GM19438 (cell line): ENCODE data around the gene PCIF1.
"Not testable (repeated sequence)": the region's sequence is repeated elsewhere in the genome, so short reads cannot be mapped to it uniquely, and the experiment has no call there.

Experiments used
- ATAC-seq: cut with Tn5 transposase; IDR thresholded peaks from one replicate; pipeline ENCODE4 v1.9.1; 2021; ENCODE audit warnings: low read depth; ENCODE audit not compliant: unreplicated experiment

The PCIF1 gene

DNA sequence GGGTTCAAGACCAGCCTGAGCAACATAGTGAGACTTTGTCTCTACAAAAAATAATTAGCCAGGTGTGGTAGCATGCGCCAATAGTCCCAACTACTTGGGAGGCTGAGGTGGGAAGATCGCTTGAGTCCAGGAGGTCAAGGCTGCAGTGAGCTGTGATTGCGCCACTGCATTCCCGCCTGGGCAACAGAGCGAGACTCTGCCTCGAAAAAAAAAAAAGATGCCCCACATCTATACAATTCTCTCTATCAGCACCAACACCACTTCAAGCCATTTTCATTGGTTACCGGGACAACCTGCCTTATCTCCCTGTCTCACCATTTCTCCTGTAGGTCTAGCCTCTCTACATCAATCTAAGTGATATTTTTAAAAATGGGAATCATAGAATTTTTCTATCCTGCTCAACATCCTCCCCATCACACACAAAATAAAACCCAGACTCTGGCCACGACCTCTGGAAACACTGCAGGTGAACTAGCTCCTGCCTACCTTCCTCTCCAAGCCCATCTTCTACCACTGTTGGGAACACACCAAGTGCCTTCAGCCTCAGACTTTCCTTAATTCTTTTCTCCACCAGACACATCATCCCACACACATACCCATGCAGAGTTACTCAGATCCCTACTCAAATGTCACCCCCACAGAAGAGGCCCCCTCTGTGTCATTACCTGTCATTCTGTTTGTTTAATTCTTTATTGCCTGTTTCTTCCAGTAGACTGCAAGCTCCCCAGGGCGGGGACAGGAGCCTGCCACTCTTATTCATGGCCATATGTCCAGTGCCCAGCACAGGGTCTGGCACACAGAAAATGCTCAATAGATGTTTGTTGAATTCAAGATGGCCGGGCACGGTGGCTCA lies 12.9 kb upstream of the PCIF1 start:
- no peak for ATAC-seq

DNA sequence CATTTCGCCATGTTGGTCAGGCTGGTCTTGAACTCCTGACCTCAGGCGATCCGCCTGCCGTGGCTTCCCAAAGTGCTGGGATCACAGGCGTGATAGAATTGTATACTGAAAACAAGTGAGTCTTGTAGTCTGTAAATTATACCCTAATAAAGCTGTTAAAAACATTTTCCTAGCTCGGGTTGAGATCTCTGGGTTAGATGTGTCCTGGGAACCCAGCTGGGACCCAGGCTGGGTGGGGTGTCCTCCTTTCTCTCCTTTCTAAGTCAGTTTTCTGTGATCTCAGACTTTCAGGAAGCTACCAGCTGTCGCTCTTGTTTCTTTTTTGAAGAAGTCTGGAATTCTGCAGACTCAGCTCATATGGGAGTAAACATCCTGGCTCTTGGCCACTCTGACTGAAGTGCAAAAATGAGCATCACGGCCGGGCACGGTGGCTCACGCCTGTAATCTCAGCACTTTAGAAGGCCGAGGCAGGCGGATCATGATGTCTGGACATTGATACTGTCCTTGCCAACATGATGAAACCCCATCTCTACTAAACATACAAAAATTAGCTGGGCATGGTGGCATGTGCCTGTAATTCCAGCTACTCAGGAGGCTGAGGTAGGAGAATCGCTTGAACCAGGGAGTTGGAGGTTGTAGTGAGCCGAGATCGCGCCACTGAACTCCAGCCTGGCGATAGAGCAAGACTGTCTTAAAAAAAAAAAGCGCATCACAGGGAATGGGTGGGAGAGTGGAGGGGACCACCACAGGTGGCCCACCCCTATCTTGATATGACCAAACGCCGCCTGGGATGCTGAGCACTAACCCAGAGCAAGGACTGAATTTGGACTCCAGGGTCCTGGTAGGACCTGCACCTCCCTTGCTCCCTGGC lies 9.9 kb upstream of the PCIF1 start:
- no peak for ATAC-seq

- no peak for ATAC-seq
These were observed 8.5 kb upstream of the PCIF1 start for GRCh38 chr20:45925821-45926506.

DNA sequence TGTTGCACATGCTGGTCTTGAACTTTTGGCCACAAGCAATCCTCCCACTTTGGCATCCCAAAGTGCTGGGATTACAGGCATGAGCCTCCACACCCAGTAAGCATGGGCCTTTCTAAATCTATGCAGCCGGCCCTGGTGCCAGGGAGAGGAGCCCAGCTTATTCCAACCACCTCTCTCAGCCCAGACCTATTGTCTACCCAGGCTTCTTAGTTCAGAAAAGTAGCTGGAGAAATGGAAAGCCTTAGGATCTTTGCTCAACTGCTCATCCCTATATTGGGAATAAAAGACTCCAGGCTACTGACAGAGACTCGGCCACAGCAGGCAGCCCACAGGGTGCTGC lies 7.8 kb upstream of the PCIF1 start:
- no peak for ATAC-seq

DNA sequence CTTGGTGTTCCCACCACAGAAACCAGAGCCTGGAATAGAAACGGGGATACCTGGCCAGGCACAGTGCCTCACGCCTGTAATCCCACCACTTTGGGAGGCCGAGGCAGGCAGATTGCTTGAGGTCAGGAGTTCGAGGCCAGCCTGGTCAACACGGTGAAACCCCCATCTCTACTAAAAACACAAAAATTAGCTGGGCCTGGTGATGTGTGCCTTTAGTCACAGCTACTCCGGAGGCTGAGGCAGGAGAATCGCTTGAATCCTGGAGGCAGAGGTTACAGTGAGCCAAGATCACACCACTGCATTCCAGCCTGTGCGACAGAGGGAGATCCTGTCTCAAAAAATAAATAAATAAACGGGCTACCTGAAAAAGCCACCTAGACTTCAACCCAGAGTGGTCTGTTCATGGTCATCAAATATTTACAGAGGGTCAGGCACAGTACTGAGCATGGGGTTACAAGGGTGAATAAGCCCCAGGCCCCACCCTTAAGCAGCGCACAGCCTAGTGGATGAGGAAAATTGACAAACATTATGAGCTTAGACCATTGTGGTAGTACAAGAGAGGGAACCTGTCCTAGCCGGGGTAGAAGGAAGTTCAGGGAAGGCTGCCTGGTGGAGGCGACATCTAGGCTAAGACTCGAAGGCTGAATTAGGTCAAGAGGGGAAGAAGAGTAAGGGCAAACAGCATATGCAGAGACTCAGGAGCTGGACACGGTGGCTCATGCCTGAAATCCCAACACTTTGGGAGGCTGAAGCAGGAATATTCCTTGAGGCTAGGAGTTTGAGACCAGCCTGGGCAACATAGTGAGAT lies 7.2 kb upstream of the PCIF1 start:
- no peak for ATAC-seq

- not testable (repeated sequence) for ATAC-seq
These were observed 2.8 kb upstream of the PCIF1 start for GRCh38 chr20:45931680-45932079.

DNA sequence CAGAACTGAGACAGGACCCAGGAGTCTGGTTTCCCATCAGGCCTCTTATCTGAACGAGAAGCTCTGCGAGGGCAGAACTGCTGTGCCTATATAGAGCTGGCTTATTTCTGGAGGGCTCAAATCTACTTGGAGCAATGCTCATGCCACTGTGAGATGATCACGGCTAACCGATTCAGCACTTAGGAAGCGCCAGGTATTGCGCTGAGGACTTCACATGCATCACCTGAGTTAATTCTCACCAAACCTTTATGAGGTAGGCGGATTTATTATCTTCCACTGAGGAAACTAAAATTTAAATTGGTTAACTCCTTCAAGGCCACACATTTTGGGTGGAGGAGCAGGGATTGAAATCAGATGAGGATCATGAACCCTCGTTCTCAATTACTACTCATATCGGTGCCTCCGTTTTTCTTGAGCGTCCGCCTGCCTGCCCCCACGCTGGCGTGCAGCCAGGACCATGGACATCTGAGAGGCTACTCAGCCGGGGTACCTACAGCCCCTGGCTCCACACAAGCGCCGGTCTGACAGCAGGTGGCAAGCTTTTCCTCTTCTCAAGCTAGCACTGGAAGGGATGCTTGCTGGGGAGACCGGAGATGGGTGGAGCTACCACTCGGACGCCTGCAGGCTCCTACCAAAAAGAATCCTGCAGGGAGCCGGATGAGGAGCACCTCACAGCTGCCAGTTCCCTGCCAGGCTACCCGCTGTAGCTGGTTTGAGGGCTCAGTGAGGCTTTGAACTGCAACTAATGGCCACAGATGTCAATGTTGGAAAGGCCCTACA lies 1.0 kb upstream of the PCIF1 start:
- ATAC-seq = peak; percentile 41

DNA sequence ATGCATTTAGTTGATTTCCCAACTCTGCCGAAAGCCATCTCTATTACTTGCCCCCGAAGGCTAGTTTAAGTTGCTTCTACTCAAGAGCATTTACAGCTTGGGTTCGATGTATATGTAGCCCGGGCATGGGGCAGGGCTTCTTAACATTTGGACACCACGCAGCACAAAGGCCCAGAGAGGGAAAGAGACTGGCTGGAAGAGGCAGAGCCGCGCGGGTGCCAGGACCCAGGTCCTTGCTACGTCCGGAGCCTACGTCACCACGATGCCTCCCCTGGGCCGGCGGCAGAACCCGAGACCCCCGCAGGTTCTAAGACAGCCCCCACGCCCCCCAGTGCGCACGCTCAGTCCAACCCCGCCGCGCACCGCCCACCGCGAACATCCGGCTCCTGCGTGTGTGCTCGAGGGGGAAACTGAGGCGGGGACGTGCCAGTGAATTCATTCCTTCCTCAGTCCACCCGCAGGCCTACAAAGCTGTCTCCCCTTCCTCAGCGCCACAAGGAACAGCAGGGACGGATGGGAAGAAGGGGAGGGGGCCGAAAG lies 367 bp upstream of the PCIF1 start:
- peak; percentile 23 for ATAC-seq

DNA sequence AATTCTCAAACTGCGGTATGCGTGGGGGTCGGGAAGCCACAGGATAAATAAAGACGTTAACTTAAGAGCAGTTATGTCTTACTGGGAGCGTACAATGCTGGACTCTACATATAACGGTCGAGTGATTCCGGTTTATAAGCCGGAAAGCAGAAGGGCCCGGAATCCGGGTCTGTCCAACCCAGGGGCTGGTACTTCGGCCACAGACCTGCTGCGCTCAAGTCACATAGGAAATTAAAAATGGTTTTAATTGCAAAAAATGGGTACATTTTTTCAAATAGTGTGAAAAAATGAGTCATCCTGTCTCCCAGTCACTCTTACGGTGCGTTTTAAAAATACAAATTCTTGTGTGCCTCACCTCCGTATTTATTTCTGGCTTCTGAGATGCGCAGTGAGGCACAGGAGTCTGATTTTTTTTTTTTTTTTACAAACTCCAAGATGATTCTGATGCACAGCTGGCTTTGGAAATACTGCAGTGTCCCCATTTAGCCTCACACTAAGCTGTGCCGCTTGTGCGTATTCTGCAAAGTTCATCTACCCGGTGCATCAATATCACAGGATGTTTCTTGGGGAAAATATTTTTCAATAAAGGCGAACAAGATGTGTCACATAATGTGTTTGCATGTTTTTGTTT lies 1.0 kb downstream of the PCIF1 start:
- ATAC-seq = no peak

- ATAC-seq = no peak
These were observed 3.3 kb downstream of the PCIF1 start for GRCh38 chr20:45937765-45938164.

- ATAC-seq = no peak
These were observed 4.4 kb downstream of the PCIF1 start for GRCh38 chr20:45938727-45939438.

DNA sequence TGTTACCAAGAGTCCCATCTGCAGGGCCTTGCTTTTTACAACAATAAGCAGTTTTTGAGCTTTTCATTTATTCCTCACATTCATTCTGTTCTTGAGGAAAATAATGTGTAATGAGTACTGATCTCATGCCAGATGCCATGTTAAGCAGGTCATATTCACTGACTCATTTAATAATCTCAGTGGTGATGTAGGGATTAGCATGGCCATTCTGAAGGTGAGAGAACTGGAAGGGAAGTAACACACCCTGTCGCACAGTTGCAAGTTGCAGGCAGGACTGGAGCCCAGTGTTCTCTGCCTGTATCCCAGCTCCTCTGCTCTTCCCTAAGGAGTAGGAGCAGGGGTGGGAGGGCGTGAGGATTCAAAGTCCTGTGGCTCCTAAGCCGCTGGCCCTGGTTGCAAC lies 5.6 kb downstream of the PCIF1 start:
- no peak for ATAC-seq

DNA sequence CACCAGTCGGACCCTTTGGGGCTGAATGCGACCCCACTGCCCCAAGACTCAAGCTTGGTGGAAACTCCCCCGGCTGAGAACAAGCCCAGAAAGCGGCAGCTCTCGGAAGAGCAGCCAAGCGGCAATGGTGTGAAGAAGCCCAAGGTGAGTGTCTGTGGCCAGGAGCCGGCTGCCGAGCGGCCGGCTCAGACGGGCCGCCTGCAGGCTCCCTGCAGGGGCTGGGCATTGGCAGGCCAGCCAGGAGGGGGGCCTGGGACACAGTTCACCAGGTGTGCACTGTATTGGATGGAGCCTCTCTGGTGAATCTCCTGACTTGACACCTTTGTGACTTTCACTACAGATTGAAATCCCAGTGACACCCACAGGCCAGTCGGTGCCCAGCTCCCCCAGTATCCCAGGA lies 6.0 kb downstream of the PCIF1 start:
- ATAC-seq = no peak

DNA sequence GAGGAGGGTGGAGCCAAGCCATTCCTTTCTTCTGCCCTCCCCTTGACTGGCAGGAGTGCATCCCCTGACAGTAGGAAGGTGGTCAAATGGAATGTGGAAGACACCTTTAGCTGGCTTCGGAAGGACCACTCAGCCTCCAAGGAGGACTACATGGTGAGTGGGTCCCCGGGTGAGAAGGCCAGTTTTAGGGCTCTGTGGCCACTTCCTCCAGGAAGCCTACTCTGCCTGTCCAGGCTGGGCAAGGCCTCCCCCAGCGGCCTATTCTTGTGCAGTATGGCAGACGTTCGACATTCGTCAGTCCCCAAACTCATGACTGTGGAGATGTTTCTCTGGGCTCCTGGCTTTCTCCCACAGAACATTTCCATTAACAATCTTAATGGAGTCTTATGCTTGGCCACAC lies 9.1 kb downstream of the PCIF1 start:
- no peak for ATAC-seq

- ATAC-seq = no peak
These were observed 9.9 kb downstream of the PCIF1 start for GRCh38 chr20:45944151-45944964.

DNA sequence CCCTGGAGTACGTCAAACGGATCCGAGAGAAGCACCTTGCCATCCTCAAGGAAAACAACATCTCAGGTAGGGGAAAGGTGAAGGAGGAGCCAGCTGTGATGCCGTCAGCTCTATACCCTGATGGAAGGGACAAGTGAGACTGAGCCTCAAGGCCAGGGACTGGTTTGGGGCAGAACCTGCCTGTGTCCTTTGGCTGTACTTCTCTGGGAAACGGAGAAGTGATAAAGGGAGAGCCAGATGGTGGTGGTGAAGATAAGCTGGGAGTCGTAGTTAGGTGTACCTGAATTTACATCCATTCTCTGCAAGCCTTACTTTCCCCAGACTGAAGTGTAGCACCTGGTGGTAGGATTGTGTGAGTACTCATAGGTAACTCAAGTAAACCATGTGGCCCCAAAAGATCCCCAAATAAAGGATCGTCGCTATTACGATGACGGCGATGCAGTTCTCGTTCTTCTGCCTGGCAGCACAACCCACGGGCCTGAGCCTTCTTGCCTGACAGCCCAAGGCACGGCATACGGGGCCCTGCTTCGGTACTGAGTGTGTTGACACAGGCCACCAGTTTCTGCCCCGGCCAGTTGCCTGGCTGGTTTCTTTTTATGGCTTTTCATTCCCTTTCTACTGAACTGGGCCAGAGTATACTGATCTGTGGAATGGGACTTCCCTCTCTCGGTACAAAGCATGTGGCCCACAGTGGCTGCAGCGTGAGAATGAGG lies 10.6 kb downstream of the PCIF1 start:
- ATAC-seq = no peak

DNA sequence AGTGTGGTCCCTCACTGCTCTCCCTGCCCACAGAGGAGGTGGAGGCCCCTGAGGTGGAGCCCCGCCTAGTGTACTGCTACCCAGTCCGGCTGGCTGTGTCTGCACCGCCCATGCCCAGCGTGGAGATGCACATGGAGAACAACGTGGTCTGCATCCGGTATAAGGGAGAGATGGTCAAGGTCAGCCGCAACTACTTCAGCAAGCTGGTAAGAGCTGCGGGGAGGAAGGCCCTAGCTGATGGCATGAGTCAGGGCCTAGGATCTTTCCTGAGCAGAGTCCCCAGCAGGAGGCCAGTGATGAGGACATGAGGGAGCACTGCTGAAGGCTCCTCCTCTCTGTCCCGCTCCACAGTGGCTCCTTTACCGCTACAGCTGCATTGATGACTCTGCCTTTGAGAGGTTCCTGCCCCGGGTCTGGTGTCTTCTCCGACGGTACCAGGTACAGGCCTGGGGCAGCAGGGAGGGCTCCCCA lies 11.2 kb downstream of the PCIF1 start:
- ATAC-seq = no peak
